Adrenal gland (tissue), 5 donors: ENCODE results near the gene DDX51.

ENCODE experiments used
- POLR2A ChIP-seq, 2 donors: fragments of 450-650 bp; IDR thresholded peaks; one replicate each; pipeline ENCODE4 v1.6.1; 2017; ENCODE audit warnings: antibody characterized with exemption in 2 of 2, mild to moderate bottlenecking in 2 of 2, moderate library complexity in 1 of 2
- TF ChIP-seq, protein P1 (sequence below), 6 experiments: fragments of 450-650 bp in 4 of 6; fragments of 200-600 bp in 2 of 6; sonication (generic) in 1 of 6; IDR thresholded peaks; 1 replicate in 5 of 6; 2 replicates in 1 of 6; pipeline versions ENCODE4 v1.5.1 to v1.8.0; 2016 to 2021; ENCODE audit warnings: antibody characterized with exemption in 6 of 6, mild to moderate bottlenecking in 2 of 6, moderate library complexity in 1 of 6
- donor health status: DM: no; HTN: no; CAD: no.

DNA sequence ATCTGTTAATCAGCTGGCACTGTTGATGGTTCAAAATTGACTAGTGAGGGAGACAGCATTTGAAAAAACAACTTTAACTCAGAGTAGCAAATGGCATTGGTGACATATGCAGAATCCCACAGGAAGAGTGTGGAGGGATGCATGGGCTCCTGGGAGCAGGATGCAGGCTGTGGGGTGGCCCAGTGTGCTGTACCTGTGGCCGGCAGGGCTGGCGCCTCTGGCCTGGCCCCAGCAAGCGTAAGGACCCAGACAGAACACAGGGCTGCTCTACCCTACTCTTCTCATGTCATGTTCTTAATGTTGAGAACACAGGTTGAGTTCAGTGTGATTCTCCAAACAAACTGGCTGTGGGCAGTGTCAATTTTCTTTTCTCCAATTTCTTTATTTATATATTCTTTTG is 33.4 kb downstream of the DDX51 start:
- TF ChIP-seq, protein P1, sequence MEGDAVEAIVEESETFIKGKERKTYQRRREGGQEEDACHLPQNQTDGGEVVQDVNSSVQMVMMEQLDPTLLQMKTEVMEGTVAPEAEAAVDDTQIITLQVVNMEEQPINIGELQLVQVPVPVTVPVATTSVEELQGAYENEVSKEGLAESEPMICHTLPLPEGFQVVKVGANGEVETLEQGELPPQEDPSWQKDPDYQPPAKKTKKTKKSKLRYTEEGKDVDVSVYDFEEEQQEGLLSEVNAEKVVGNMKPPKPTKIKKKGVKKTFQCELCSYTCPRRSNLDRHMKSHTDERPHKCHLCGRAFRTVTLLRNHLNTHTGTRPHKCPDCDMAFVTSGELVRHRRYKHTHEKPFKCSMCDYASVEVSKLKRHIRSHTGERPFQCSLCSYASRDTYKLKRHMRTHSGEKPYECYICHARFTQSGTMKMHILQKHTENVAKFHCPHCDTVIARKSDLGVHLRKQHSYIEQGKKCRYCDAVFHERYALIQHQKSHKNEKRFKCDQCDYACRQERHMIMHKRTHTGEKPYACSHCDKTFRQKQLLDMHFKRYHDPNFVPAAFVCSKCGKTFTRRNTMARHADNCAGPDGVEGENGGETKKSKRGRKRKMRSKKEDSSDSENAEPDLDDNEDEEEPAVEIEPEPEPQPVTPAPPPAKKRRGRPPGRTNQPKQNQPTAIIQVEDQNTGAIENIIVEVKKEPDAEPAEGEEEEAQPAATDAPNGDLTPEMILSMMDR (IDR thresholded peaks at IDR 0.05), result no peak
- TF ChIP-seq POLR2A (IDR thresholded peaks at IDR 0.05), result no peak
